K562 (cell line): ENCODE results near the gene SDC1. TPM values are rescaled to one million over a fixed set of nuclear protein-coding genes. Genes with fewer than 3 reads are reported as not detected.
A peak's percentile ranks its signal among the peaks of the same experiment; 100 is the strongest.

ENCODE experiments used
- BCLAF1 ChIP-seq, 2 experiments: fragments of 450-650 bp in 1 of 2; IDR thresholded peaks; 2 replicates each; pipeline ENCODE4 v1.6.1; 2011 to 2017; ENCODE audit warnings: low read depth in 2 of 2, antibody characterized with exemption in 1 of 2, borderline replicate concordance in 1 of 2, low read length in 1 of 2, mild to moderate bottlenecking in 1 of 2, mixed read lengths in 1 of 2; ENCODE audit not compliant: control insufficient read depth in 1 of 2
- CLOCK ChIP-seq: fragments of 250-450 bp; sonication (Bioruptor Pico); IDR thresholded peaks from 2 replicates; pipeline ENCODE4 v1.4.0; 2020; ENCODE audit warnings: mild to moderate bottlenecking, moderate library complexity, borderline replicate concordance
- FOXJ2 ChIP-seq: fragments of 200-800 bp; sonication (Bioruptor generic); IDR thresholded peaks from 2 replicates; pipeline ENCODE4 v1.6.1; 2016; ENCODE audit warnings: missing genetic modification characterization, missing compliant biosample characterization
- MGA ChIP-seq: fragments of 450-650 bp; IDR thresholded peaks from 2 replicates; pipeline ENCODE4 v1.6.1; 2016; ENCODE audit warnings: mild to moderate bottlenecking, moderate library complexity
- POLR2AphosphoS2 ChIP-seq: IDR thresholded peaks from 2 replicates; pipeline ENCODE4 v1.6.1; 2012; ENCODE audit warnings: low read length, improper control_type of control experiment
- RCOR1 ChIP-seq, 2 experiments: IDR thresholded peaks; 2 replicates each; pipeline ENCODE4 v1.6.1; 2012; ENCODE audit warnings: low read depth in 2 of 2, low read length in 2 of 2, borderline replicate concordance in 1 of 2, improper control_type of control experiment in 1 of 2
- ZNF212 ChIP-seq: fragments of 450-650 bp; formaldehyde crosslinking; IDR thresholded peaks from 2 replicates; pipeline ENCODE4 v1.4.0; 2020; ENCODE audit warnings: mild to moderate bottlenecking
- polyA plus RNA-seq, 8 experiments: library from polyadenylated mRNA; depleted of rRNA in 4 of 8; stranded (reverse) in 5 of 8; unstranded in 3 of 8; fragments of >200 nt; fragmentation: Nextera tagmentation in 2 of 8; fragmentation: Illumina TruSeq in 1 of 8; extraction: Ambion mirVana in 2 of 8; extraction: Trizol in 1 of 8; gene quantifications; 2 replicates each; pipeline versions ENCODE4 v1.2.1 to v1.2.3, GENCODE V29; 2011 to 2014; ENCODE audit warnings: inconsistent platforms in 1 of 8, missing spikeins in 1 of 8
- total RNA-seq, 7 experiments: library from RNA; depleted of rRNA in 6 of 7; stranded (reverse); fragments of >200 nt in 6 of 7; fragmentation: Illumina TruSeq in 2 of 7; extraction: Trizol in 2 of 7; gene quantifications; 2 replicates each; pipeline versions ENCODE4 v1.2.1 to v1.2.3, GENCODE V29; 2011 to 2021; ENCODE audit warnings: low replicate concordance in 1 of 7

SDC1 gene
- total and polyA plus RNA-seq, 9 of the 15 experiments (the other 6 are each of a cell fraction or from before 2014, with no cell fraction given), result 0.06 to 2.7 (median 0.49) TPM

- TF ChIP-seq MGA (0 out of 2 replicates have a peak, but pooled peaks have one; percentile 17), CLOCK (CRISPR knock-in tag) (no peak), FOXJ2 (tag) (no peak), RCOR1 (IDR thresholded peaks at IDR 0.05; ENCODE audit: borderline replicate concordance in 1 of 2, low read depth in 2 of 2, low read length in 2 of 2) (no peak), POLR2AphosphoS2 (no peak), ZNF212 (CRISPR knock-in tag) (no peak), BCLAF1 (IDR thresholded peaks at IDR 0.05; ENCODE audit: borderline replicate concordance in 1 of 2, control insufficient read depth in 1 of 2, low read depth in 2 of 2, low read length in 1 of 2) (no peak)
These were observed 17.2 kb upstream of the SDC1 start (continued) for GRCh38 chr2:20241973-20242726.
